GM23338 (cell line): ENCODE measurements around the gene FN3KRP.

Experiments used
- CREB1 ChIP-seq: fragments of 250-450 bp; sonication (Bioruptor Pico); IDR thresholded peaks from 2 replicates; pipeline ENCODE4 v1.5.0; 2020; ENCODE audit warnings: low read depth, mild to moderate bottlenecking, moderate library complexity
- EZH2 ChIP-seq: fragments of 200-600 bp; sonication (generic); IDR thresholded peaks from one replicate; pipeline ENCODE4 v1.8.0; 2017; ENCODE audit warnings: antibody characterized with exemption, mild to moderate bottlenecking, low read depth; ENCODE audit not compliant: unreplicated experiment
- EZH2phosphoT487 ChIP-seq: fragments of 200-600 bp; sonication (generic); IDR thresholded peaks from one replicate; pipeline ENCODE4 v1.8.1; 2018; ENCODE audit warnings: antibody characterized with exemption; ENCODE audit not compliant: unreplicated experiment
- JUNB ChIP-seq: IDR thresholded peaks from one replicate; pipeline ENCODE4 v1.6.1; 2016; ENCODE audit warnings: antibody characterized with exemption; ENCODE audit not compliant: unreplicated experiment
- POLR2AphosphoS5 ChIP-seq: IDR thresholded peaks from 2 replicates; pipeline ENCODE4 v1.6.1; 2016; ENCODE audit warnings: antibody characterized with exemption, low read depth
- STAT1 ChIP-seq: IDR thresholded peaks from one replicate; pipeline ENCODE4 v1.6.1; 2016; ENCODE audit warnings: antibody characterized with exemption; ENCODE audit not compliant: unreplicated experiment
- ZNF114 ChIP-seq: fragments of 250-450 bp; sonication (Bioruptor Pico); IDR thresholded peaks from 2 replicates; pipeline ENCODE4 v1.5.0; 2020; ENCODE audit warnings: mild to moderate bottlenecking, moderate library complexity
- ZNF331 ChIP-seq: fragments of 250-450 bp; sonication (Bioruptor Pico); IDR thresholded peaks from 2 replicates; pipeline ENCODE4 v1.5.0; 2020; ENCODE audit warnings: low read depth, mild to moderate bottlenecking, moderate library complexity
- TF ChIP-seq, protein P1 (sequence below), 2 experiments: fragments of 200-600 bp in 1 of 2; sonication (generic) in 1 of 2; conservative IDR thresholded peaks; 2 replicates each; pipeline versions ENCODE4 v1.5.1 to v1.6.1; 2016 to 2017; ENCODE audit warnings: antibody characterized with exemption in 2 of 2, low read depth in 2 of 2, mild to moderate bottlenecking in 2 of 2, moderate library complexity in 1 of 2
- TF ChIP-seq, protein P2 (sequence below): IDR thresholded peaks from one replicate; pipeline ENCODE4 v1.6.1; 2018; ENCODE audit warnings: antibody characterized with exemption; ENCODE audit not compliant: unreplicated experiment

DNA sequence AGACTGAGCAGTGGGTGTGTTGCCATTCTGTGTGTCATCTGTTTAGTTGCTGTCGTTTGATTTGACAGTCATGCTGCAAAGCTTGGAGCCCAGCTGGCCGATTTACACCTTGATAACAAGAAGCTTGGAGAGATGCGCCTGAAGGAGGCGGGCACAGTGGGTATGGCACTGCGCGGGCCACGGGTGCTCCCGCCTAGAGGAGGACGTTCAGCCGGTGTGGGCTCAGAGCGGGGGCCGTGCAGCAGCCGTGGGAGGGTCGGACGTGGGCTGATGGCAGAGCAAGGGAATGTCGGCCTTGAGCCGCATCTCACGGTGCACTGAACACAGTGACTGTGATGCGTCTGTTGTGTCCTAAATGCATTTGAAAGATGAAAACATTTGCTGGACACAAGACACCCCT lies 3.7 kb downstream of the FN3KRP start:
- TF ChIP-seq, protein P1, sequence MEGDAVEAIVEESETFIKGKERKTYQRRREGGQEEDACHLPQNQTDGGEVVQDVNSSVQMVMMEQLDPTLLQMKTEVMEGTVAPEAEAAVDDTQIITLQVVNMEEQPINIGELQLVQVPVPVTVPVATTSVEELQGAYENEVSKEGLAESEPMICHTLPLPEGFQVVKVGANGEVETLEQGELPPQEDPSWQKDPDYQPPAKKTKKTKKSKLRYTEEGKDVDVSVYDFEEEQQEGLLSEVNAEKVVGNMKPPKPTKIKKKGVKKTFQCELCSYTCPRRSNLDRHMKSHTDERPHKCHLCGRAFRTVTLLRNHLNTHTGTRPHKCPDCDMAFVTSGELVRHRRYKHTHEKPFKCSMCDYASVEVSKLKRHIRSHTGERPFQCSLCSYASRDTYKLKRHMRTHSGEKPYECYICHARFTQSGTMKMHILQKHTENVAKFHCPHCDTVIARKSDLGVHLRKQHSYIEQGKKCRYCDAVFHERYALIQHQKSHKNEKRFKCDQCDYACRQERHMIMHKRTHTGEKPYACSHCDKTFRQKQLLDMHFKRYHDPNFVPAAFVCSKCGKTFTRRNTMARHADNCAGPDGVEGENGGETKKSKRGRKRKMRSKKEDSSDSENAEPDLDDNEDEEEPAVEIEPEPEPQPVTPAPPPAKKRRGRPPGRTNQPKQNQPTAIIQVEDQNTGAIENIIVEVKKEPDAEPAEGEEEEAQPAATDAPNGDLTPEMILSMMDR (conservative IDR thresholded peaks at IDR 0.05; ENCODE audit: low read depth in 2 of 2), result no peak
- no peak for TF ChIP-seq EZH2phosphoT487
- no peak for TF ChIP-seq JUNB
- TF ChIP-seq CREB1 (CRISPR knock-in tag), result no peak
- TF ChIP-seq, protein P2, sequence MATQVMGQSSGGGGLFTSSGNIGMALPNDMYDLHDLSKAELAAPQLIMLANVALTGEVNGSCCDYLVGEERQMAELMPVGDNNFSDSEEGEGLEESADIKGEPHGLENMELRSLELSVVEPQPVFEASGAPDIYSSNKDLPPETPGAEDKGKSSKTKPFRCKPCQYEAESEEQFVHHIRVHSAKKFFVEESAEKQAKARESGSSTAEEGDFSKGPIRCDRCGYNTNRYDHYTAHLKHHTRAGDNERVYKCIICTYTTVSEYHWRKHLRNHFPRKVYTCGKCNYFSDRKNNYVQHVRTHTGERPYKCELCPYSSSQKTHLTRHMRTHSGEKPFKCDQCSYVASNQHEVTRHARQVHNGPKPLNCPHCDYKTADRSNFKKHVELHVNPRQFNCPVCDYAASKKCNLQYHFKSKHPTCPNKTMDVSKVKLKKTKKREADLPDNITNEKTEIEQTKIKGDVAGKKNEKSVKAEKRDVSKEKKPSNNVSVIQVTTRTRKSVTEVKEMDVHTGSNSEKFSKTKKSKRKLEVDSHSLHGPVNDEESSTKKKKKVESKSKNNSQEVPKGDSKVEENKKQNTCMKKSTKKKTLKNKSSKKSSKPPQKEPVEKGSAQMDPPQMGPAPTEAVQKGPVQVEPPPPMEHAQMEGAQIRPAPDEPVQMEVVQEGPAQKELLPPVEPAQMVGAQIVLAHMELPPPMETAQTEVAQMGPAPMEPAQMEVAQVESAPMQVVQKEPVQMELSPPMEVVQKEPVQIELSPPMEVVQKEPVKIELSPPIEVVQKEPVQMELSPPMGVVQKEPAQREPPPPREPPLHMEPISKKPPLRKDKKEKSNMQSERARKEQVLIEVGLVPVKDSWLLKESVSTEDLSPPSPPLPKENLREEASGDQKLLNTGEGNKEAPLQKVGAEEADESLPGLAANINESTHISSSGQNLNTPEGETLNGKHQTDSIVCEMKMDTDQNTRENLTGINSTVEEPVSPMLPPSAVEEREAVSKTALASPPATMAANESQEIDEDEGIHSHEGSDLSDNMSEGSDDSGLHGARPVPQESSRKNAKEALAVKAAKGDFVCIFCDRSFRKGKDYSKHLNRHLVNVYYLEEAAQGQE, result no peak
- TF ChIP-seq STAT1, result no peak
- no peak for TF ChIP-seq EZH2
- no peak for TF ChIP-seq POLR2AphosphoS5
- no peak for TF ChIP-seq ZNF114
- no peak for TF ChIP-seq ZNF331 (CRISPR knock-in tag)
